GM18520 (cell line): Measurements from ENCODE around the gene SAMD7.

Source experiments
- ATAC-seq: cut with Tn5 transposase; IDR thresholded peaks from one replicate; pipeline ENCODE4 v1.9.1; 2021; ENCODE audit not compliant: unreplicated experiment

SAMD7 gene

DNA sequence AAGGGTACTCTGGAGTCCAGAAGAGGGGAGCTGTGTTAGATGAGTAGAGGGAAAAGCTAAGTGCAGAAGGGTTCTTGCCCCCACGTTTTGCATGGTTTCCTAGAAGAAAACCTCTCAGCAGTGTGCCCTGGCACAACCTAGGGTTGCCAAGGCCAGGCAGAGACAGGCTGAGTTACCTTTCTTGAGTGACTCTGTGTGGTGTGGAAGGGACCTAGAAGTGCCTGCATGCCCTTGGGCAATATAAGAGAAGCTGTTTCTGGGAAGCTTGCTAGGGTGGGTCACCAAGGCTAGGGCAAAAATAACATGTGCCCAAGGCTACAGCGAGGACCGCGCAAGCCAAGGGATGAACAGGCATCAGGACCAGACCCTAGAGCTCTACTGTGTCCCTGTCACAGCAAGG lies 3.4 kb upstream of the SAMD7 start:
- no peak for ATAC-seq

DNA sequence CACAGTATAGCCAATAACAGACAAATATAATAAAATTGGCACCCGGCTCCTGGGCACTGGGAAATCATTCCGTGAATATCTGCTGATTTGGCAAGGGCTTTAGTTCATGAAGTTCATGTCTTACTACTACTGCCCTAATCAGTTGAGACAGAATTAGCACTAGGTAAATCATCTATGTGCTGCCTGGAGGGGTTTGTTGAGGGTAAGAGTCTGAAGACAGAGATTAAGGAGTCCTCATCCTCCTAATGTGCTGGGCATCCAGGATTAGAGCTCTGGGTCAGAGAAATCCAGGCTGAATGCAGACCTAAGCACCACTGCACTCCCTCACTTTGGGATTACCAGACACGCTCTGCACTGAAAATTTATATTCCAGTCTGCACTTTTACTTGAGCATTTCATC lies 2.0 kb downstream of the SAMD7 start:
- no peak for ATAC-seq

DNA sequence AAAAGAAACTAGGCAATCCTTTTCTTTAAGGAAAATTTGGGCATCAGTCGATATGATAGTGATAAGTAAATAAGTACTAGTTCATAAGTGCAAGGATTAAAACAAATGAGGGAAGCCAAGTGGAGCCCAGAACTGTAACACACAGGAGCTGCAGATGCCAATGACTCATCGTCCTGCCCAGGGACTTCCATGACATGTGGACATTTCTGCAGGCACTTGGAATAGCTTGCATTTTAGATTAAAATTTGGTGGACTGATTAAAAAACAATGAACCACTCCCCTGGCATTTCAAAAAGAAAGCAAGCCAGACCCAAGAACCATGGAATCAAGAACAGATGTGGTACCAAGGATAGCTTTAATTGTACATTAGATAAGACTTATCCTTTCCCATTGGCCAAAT lies 2.9 kb downstream of the SAMD7 start:
- ATAC-seq = no peak

DNA sequence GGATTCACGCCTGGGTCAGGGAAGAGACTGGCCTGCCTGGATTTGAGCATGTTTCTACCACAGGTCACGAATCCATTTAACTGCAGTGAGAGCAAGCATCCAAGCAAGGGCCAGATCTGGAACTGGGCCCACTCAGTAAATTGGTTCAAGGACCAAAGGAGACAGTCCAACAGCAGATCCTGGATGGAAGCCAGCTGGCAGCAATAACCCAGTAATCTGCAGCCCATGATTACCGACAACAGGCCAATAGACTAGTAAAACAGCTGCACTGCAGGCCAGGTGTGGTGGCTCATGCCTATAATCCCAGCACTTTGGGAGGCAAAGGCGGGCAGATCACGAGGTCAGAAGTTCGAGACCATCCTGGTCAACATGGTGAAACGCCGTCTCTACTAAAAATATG lies 11.8 kb downstream of the SAMD7 start:
- no peak for ATAC-seq

DNA sequence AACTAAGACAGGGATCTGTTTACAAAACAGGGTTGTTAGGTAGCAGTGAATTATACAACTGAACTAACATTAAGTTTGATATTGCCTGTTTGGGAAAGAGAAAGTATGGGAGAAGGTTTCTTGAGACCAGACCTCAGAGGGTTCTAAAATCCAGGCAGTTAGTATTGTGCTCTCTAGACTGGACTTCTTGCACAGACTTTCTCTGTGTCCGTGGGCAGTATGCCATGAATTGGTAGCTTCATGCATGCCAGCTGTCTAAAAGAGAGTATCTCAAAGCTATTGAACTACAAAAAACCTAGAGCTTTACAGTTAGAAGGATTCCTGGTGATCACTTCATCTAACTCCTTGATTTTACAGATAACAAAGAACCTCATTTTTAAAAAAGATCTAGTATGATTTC lies 12.5 kb downstream of the SAMD7 start:
- ATAC-seq = no peak

DNA sequence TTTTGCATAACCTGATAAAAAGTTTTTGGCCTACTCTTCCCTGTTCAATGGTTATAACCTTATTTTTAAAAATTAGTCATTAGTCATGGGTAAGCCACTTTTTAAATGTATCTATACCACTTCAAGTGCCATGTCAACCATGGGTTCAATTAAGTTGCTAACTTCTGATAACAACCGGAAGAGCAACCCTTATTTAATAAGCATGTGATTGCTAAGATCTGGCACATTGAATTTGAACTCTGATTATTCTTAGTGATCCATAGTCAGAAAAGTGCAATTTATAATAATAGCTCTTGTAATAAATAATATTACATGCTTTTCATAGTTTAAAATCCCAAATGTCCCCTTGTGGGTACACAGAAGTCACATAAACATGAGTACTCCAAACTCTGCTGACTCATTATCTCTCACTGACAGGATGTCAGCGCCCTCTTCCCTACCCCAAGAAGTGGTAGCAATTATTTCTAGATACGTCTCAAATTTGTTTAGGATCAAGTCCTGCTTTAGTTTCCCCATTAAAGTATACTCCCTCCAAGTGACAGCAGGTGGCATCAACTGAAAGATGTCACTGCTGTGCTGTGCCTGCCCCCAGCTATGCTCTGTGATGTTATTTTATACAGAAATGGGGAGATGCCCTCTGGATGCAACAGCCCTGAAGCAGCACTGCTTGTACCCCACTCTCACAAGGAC lies 18.6 kb downstream of the SAMD7 start:
- no peak for ATAC-seq

DNA sequence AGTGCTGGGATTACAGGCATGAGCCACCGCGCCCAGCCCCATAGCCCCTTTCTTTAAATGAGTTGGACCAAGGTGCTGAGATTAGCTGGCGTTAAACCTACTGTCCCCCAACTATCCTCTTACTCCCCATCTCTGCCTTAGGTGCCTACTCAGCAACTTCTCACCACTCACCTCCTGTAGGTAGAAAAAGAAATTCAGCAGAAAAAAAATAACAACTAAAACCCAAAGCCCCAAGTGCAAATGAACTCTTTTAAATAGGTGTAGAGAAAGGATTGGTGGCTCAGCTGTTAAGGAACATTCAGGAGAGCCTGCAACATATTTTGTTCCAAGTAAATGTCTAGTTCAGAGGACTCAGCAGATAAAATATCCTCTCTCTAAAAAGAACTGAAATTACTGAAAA lies 19.5 kb downstream of the SAMD7 start:
- ATAC-seq = no peak

DNA sequence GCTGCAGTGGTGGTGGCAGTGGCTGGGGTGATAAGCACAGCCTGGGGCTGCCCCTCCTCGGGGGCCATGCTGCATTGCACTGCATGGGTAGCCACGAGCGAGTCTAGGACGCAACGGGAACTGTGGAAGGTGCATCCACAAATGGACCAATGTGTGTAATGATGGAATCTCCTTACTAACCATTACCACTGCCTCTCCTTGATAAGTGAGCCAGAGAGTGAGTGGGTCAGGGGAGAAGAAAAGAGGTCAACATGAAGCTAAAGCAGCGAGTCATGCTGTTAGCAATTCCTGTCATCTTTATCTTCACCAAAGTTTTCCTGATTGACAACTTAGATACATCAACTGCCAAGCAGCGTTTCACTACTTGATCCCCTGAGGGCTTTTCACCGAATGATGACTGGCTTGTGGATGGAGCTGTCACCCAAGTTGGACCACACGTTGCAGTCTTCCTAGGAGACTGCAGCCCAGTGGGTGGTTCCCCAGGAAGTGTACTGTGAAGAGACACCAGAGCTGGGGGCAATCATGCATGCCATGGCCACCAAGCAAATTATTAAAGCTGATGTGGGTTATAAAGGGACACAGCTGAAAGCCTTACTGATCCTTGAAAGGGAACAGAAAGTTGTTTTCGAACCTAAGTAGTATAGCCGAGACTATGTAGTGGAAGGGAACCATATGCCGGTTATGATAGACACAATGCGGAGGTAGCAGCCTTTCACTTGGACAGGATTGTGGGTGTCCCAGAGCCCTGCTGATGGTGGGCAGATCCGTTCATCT lies 20.6 kb downstream of the SAMD7 start:
- peak; percentile 90 for ATAC-seq

DNA sequence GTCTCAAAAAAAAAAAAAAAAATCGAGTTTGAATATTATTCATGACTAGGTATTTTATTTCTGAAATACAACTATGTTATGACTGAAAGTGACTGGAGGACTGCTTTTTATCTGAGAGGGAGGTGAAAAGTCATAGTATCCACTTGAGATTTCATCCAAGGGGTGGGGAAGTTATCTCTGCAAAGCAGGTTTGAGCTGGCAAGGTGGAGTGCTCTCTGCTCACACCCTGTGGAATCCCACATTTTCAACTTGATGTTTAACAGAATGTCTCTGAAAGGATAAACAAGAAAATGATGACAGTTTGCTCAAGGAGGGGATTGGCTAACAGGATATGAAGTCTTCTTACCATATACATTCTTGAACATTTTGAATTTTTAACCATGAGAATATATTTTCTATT lies 27.9 kb downstream of the SAMD7 start:
- ATAC-seq = no peak

DNA sequence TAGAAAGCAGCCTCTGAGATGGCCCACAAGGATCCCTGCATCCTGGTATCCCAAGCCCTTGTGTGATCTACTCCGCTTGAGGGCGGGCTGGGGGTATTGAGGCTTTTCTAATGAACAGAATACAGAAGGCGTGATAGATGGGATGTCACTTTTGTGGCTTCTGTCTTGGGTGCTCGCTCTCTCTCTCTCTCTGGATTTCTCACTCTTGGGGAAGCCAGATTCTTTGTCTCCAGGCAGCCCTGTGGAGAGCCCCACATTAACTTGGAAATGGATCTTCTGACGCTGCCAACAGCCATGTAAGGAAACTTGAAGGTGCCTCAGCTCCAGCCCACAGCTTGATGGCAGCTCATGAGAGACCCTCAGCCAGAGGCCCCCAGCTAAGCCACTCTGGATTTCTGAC lies 28.4 kb downstream of the SAMD7 start:
- ATAC-seq = no peak

DNA sequence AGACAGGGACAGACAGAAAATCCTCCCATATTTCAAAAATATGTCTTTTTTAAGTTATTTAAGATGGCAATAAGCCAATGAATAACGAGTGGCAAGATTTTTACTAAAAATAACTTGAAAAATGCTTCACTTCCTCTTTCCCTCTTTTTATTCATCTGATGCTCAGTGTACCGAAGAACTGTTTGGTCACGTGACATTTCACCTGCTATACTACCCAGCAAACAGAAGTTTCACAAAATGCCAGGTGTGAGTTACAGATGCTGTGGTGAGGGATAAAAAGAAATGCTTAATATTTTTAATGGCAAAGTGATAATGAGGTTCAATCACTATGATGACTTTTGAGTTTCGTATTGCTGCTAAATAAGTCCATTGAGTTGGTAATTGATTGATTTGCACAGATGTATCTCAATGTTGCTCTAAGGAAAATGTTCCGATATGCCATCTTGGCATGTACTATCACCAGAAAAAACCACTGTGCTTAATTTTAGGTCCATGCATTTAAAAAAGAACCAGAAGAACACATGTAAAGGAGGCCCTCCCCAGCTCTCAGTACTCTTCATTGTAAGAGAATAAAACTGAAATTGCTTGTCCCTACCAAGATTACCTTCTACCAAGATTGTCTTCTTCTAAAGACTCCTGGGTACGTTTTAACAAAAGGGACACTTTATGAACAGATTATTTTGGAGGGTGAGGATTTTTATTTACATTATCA lies 29.3 kb downstream of the SAMD7 start:
- peak; percentile 58 for ATAC-seq

DNA sequence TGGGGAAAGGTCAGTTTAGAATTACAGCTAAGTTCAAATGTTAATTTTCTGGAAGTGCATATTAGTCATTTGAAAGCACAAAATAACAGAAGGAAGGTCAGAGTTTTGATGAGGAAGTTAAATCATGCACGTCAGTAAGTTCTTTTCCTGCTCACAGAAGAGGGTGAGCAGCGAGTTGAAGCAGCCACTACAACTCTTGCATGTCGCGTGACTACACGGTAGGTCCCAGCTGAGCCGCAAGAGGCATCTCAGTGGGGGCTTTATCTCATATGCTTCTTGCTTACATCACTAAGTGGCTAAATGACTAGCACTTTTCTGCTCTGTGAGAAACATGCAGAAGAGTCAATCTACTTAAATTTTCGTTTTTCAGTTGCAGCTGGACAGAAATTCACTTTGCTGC lies 33.9 kb downstream of the SAMD7 start:
- ATAC-seq = peak; percentile 86

DNA sequence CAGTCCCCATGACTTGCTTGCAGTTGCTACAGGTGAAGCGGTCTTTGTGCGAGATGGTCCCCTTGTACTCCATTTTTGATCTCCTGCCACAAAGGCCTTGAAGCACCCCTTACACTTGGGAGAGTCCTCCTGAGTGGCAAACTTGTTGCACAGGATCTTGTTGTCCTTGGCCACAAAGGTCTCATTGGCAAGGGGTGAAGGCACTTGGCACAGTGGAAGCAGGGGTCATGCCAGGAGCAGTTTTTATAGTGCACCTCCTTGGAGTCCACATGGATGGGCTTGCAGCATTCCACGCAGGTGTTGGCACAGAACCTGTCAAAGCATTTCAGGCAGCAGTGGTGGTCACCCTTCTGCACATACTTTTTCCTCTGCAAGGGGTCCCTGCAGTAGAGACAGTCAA lies 35.0 kb downstream of the SAMD7 start:
- ATAC-seq = no peak

DNA sequence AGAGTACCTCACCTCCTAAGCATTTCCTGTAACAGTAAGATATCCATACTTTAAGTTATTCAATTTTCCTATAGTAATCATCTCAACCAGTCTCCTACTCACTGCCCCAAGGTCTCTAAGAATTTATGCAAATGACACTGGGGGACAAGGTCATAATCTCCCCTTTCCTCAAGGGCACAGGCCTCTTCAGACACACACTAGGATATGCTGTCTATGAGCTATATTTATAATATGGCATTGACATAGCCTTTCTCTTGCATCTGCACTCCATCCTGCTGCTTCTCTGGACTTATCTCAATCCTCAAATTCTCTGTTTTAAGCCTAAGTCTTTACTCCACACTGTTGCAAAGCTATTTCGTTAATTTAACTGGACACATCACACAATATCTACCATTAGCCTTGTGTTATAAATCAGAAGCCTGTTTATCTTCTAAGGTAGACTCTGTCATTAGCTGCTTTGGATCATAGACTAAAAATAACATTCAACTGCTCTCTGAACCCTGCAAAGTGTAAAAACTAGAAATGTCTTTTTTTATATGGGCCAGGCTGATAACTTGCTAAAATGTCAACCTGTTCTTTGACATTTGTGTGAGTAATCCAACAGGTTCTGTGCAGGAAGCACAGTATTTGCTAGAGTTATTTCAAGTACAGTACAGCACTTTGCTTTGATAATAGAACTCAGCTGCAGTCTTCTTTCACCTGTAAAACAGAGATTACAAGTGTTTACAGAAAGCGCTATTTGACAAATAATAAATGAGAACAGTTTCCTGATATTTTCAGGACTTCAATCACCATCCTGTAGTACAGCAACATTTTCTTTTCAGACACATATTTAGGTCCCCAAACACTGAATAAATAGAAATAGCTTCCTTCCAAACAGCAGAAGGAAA lies 37.4 kb downstream of the SAMD7 start:
- no peak for ATAC-seq

DNA sequence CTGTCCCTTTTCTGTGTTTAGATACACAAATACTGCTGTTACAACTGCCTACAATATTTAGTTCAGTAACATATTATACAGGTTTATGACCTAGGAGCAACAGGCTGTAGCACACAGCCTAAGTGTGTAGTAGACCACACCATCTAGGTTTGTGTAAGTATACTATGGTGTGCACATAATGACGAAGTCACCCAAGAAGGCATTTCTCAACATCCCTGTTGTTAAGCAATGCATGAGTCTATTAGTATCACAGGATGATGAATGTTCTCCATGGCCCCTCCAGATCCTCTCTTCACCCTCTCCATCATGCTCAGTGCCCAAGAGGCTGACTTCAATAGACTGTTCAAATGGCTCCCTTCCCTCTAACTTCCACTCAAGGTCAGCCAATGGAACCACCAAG lies 40.7 kb downstream of the SAMD7 start:
- ATAC-seq = no peak

DNA sequence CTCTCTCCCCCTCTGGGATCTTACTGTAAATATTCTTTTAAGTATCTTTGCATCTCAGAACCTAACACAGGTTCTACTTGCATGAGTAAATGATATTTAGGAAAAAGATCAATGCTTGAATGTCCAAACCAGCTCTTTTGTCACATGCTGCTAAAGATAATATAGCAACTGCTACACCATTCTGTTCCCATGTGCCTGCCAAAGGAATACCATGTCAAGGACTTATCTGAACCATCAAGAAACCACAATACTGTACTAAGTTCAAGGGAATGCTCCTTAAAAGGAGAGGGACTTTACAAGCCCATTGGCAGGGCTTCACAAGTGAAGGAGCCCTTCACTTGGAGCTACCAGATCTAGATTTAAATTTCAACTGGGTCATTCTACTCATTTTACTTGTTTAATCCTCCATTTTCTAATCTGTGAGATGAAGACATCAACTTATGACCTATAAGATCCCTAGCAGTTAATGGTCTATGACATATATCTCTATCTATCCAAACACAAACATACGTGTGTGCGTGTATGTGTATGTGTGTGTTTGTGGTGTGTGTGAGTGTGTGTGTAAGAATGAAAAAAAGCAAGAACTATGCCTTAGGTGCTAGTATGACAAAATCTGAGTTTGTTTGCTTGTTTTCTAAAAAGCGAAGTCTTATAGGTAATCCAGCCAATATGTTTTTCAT lies 42.2 kb downstream of the SAMD7 start:
- ATAC-seq = peak; percentile 14

DNA sequence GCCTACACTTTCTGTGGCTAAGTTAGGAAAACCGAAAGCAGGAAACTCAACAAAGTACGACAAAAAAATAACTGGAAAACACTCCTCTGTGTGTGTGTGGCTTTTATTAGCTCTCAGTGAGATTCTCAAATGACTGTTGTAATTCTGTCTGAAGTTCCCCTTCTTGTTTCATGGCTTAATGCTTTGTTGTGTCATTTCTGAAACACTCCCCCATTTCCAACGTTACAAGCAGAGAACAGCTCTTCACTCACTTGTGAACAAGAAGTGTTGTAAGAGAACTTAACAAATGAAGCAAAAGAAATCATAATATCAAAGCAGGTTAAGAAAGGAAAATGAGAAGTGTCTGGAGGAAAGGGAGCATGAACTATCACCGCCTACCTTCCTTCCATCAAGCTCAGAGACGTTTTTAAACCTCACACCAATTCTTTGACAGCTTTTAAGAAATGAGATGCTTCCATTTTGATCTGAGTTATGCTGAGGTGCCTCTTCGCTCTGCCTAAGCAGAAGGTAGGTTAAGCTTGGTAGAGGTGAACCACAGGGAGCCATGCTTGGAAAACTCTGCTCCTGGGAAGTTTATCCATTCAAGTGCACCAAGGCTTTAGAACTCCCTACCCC lies 42.9 kb downstream of the SAMD7 start:
- peak; percentile 72 for ATAC-seq

DNA sequence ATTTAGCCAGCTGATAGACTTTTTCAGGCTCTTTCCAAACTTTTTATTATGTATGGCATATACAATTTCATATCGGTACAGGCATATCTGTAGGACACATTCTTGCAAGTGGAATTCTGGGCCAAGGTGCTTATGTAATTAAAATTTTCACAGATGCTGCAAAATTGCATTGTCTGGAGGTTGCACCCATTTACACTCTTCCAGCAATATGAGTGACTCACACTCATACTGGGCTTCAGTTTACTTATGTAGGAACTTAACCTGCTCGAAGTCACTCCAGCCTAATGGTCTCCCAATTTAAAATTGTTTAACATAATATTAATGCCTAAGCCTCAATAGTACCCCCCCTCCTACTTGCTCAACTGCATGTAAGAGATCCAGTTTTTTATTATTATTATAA lies 44.0 kb downstream of the SAMD7 start:
- ATAC-seq = no peak

DNA sequence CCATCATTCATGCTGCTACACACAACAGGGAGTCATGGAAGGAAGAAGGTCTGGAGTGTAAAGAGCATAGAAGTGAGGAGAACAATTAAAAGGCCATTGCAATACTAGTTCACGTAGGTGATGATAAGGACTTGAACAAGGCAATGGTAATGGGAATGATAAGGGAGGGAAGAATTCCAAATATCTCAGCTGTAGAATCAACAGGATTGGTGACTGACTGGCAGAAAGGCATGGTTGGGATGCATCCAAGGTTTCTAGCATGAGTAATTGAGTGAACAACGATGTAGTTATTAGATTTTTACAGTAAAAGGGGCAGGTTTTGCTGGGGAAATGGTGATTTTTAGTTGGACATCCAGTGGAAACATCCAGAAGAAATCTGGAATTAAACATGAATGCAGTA lies 52.8 kb downstream of the SAMD7 start:
- no peak for ATAC-seq
